PC-9 (cell line): ENCODE measurements around the gene ITGA2B.

Source experiments
- CTCF ChIP-seq: fragments of 200-600 bp; sonication (generic); conservative IDR thresholded peaks from 2 replicates; pipeline ENCODE4 v1.6.1; 2017; ENCODE audit warnings: mixed run types, antibody characterized with exemption, mild to moderate bottlenecking, moderate library complexity
- EZH2 ChIP-seq: fragments of 200-600 bp; sonication (generic); IDR thresholded peaks from 2 replicates; pipeline ENCODE4 v1.8.0; 2017; ENCODE audit warnings: antibody characterized with exemption, low read depth

- TF ChIP-seq CTCF (no peak), EZH2 (no peak)
Observed at GRCh38 chr17:44356241-44356640, 33.2 kb downstream of the ITGA2B start.
